Transverse colon (tissue), 4 donors: Measurements from ENCODE around the gene NCOA1.

Experiments used
- CTCF ChIP-seq, 5 experiments: fragments of 200-600 bp in 3 of 5; fragments of 450-650 bp in 2 of 5; sonication (generic) in 3 of 5; IDR thresholded peaks; 1 replicate in 2 of 5; 2 replicates in 3 of 5; pipeline ENCODE4 v1.5.1; 2016 to 2017; ENCODE audit warnings: antibody characterized with exemption in 5 of 5, inconsistent platforms in 3 of 5, mild to moderate bottlenecking in 2 of 5, moderate library complexity in 1 of 5
- EP300 ChIP-seq: sonication (generic); formaldehyde crosslinking; IDR thresholded peaks from one replicate; pipeline ENCODE4 v1.6.1; 2017; ENCODE audit warnings: antibody characterized with exemption, low read depth
- POLR2A ChIP-seq: fragments of 450-650 bp; IDR thresholded peaks from one replicate; pipeline ENCODE4 v1.6.1; 2016; ENCODE audit warnings: antibody characterized with exemption, mild to moderate bottlenecking, moderate library complexity
- POLR2AphosphoS5 ChIP-seq, 3 donors: sonication (generic); formaldehyde crosslinking; IDR thresholded peaks; one replicate each; pipeline ENCODE4 v1.6.1; 2016; ENCODE audit warnings: antibody characterized with exemption in 3 of 3

GRCh38 chr2:24672589-24672988 is 181.5 kb downstream of the NCOA1 start:
- TF ChIP-seq CTCF (IDR thresholded peaks at IDR 0.05): no peak
- TF ChIP-seq POLR2A: no peak
- TF ChIP-seq EP300: no peak
- TF ChIP-seq POLR2AphosphoS5 (IDR thresholded peaks at IDR 0.05): no peak
